IMR-90 (cell line): Measurements from ENCODE around the gene TNK2. TPM values are rescaled to one million over a fixed set of nuclear protein-coding genes. Genes with fewer than 3 reads are reported as not detected.

Experiments used
- ATAC-seq: fragments of 200-7000 bp; cut with Tn5 transposase; 2 replicates; pipeline ENCODE4 v1.9.1; 2020; ENCODE audit warnings: low read depth, mild to moderate bottlenecking, moderate library complexity
- BruUV-seq: library from RNA; stranded (reverse); fragments of 400-500 nt; replicated peaks from 2 replicates; lab custom pipeline; 2021; lab: Mats Ljungman, UMichigan
- CTCF ChIA-PET: fragments of 300-600 bp; formaldehyde crosslinking; extraction: SDS; loops from one replicate; lab custom pipeline; 2021; ENCODE audit warnings: antibody characterized with exemption; lab: Yijun Ruan, JAX
- POLR2A ChIA-PET: fragments of 300-600 bp; sonication (Branson Sonifier 250); formaldehyde crosslinking; loops from one replicate; lab custom pipeline; 2022; ENCODE audit warnings: antibody characterized with exemption; ENCODE audit not compliant: unreplicated experiment; lab: Charles Lee
- DNase-seq: peaks from one replicate; pipeline ENCODE4 v3.0.0; 2013
- H2AFZ ChIP-seq: replicated peaks from 2 replicates; pipeline ENCODE3; 2013; ENCODE audit warnings: low read length, mild to moderate bottlenecking; ENCODE audit not compliant: poor library complexity
- H2AK5ac ChIP-seq: 2 replicates; pipeline ENCODE4 v1.6.1; 2013; ENCODE audit warnings: low read depth, low read length, inconsistent platforms
- H2AK9ac ChIP-seq: replicated peaks from 2 replicates; pipeline ENCODE3; 2013; ENCODE audit warnings: mild to moderate bottlenecking, low read depth, low read length, moderate library complexity; ENCODE audit not compliant: poor library complexity
- H2BK120ac ChIP-seq: 2 replicates; pipeline ENCODE4 v1.6.1; 2013; ENCODE audit warnings: low read depth, low read length, inconsistent platforms
- H2BK15ac ChIP-seq: 3 replicates; pipeline ENCODE4 v1.6.1; 2013; ENCODE audit warnings: low read depth, low read length, inconsistent platforms
- H2BK20ac ChIP-seq: 2 replicates; pipeline ENCODE4 v1.6.1; 2013; ENCODE audit warnings: low read depth, mild to moderate bottlenecking, inconsistent platforms, low read length, moderate library complexity
- H2BK5ac ChIP-seq: 2 replicates; pipeline ENCODE4 v1.6.1; 2013; ENCODE audit warnings: mild to moderate bottlenecking, low read depth, low read length, inconsistent platforms; ENCODE audit not compliant: poor library complexity, severe bottlenecking
- H3K14ac ChIP-seq: replicated peaks from 2 replicates; pipeline ENCODE4 v1.6.1; 2013; ENCODE audit warnings: low read depth, low read length, inconsistent platforms
- H3K18ac ChIP-seq: 2 replicates; pipeline ENCODE4 v1.6.1; 2013; ENCODE audit warnings: low read depth, low read length, control low read depth
- H3K23ac ChIP-seq: 2 replicates; pipeline ENCODE4 v1.6.1; 2013; ENCODE audit warnings: low read depth, low read length, inconsistent platforms
- H3K27ac ChIP-seq: 2 replicates; pipeline ENCODE4 v1.5.1; 2013; ENCODE audit warnings: mild to moderate bottlenecking, control low read depth, low read length; ENCODE audit not compliant: insufficient read depth
- H3K27me3 ChIP-seq: 2 replicates; pipeline ENCODE4 v1.6.1; 2013; ENCODE audit warnings: low read length; ENCODE audit not compliant: control insufficient read depth, insufficient read depth
- H3K36me3 ChIP-seq: 2 replicates; pipeline ENCODE4 v1.6.1; 2013; ENCODE audit warnings: low read length, mixed read lengths; ENCODE audit not compliant: control insufficient read depth, insufficient read depth
- H3K4ac ChIP-seq: 2 replicates; pipeline ENCODE4 v1.6.1; 2013; ENCODE audit warnings: low read depth, low read length, inconsistent platforms
- H3K4me1 ChIP-seq: 2 replicates; pipeline ENCODE4 v1.6.1; 2013; ENCODE audit warnings: low read length, mixed read lengths; ENCODE audit not compliant: control insufficient read depth, insufficient read depth
- H3K4me2 ChIP-seq: 2 replicates; pipeline ENCODE4 v1.6.1; 2013; ENCODE audit warnings: low read depth, mild to moderate bottlenecking, control low read depth, low read length, moderate library complexity
- H3K4me3 ChIP-seq: 2 replicates; pipeline ENCODE4 v1.5.1; 2013; ENCODE audit warnings: low read depth, mild to moderate bottlenecking, control low read depth, low read length, moderate library complexity; ENCODE audit not compliant: insufficient read depth
- H3K56ac ChIP-seq: 2 replicates; pipeline ENCODE4 v1.6.1; 2013; ENCODE audit warnings: low read length, inconsistent platforms; ENCODE audit not compliant: insufficient read depth; ENCODE audit errors: extremely low read depth
- H3K79me1 ChIP-seq, 2 experiments: 2 replicates each; pipeline ENCODE4 v1.6.1; 2013; ENCODE audit warnings: low read length in 2 of 2, inconsistent platforms in 1 of 2, low read depth in 1 of 2
- H3K9ac ChIP-seq: 2 replicates; pipeline ENCODE4 v1.6.1; 2013; ENCODE audit warnings: low read depth, low read length, control low read depth
- H3K9me1 ChIP-seq: 2 replicates; pipeline ENCODE4 v1.6.1; 2013; ENCODE audit warnings: low read length, inconsistent platforms; ENCODE audit not compliant: insufficient read depth
- H3K9me3 ChIP-seq: 2 replicates; pipeline ENCODE4 v1.6.1; 2013; ENCODE audit warnings: low read length; ENCODE audit not compliant: control insufficient read depth, insufficient read depth
- H4K20me1 ChIP-seq: 2 replicates; pipeline ENCODE4 v1.6.1; 2013; ENCODE audit warnings: low read length, inconsistent platforms; ENCODE audit not compliant: insufficient read depth
- H4K5ac ChIP-seq: 2 replicates; pipeline ENCODE4 v1.6.1; 2013; ENCODE audit warnings: mild to moderate bottlenecking, low read depth, low read length, control low read depth
- H4K8ac ChIP-seq, 2 experiments: 2 replicates each; pipeline ENCODE4 v1.6.1; 2013; ENCODE audit warnings: low read depth in 2 of 2, low read length in 2 of 2, control low read depth in 1 of 2, inconsistent platforms in 1 of 2
- H4K91ac ChIP-seq: 2 replicates; pipeline ENCODE4 v1.6.1; 2013; ENCODE audit warnings: low read depth, low read length, inconsistent platforms; ENCODE audit not compliant: insufficient read depth
- BHLHE40 ChIP-seq: fragments of 150-350 bp; IDR thresholded peaks from 2 replicates; pipeline ENCODE4 v1.6.1; 2016; ENCODE audit warnings: mild to moderate bottlenecking, low read depth, low read length
- CEBPB ChIP-seq: IDR thresholded peaks from 2 replicates; pipeline ENCODE4 v1.6.1; 2012; ENCODE audit warnings: low read depth, low read length, improper control_type of control experiment
- CHD1 ChIP-seq: IDR thresholded peaks from 2 replicates; pipeline ENCODE4 v1.6.1; 2012; ENCODE audit warnings: low read depth, low read length, improper control_type of control experiment
- FOS ChIP-seq: fragments of 150-350 bp; IDR thresholded peaks from 2 replicates; pipeline ENCODE4 v1.6.1; 2016; ENCODE audit warnings: low read depth, low read length
- MAFK ChIP-seq: IDR thresholded peaks from 2 replicates; pipeline ENCODE4 v1.6.1; 2012; ENCODE audit warnings: low read depth, low read length, improper control_type of control experiment
- MAZ ChIP-seq: IDR thresholded peaks from 2 replicates; pipeline ENCODE4 v1.6.1; 2012; ENCODE audit warnings: low read depth, mild to moderate bottlenecking, low read length, improper control_type of control experiment, moderate library complexity, borderline replicate concordance
- MXI1 ChIP-seq: IDR thresholded peaks from 2 replicates; pipeline ENCODE4 v1.6.1; 2012; ENCODE audit warnings: low read depth, mild to moderate bottlenecking, low read length, moderate library complexity, borderline replicate concordance
- NFE2L2 ChIP-seq: fragments of 150-350 bp; IDR thresholded peaks from 2 replicates; pipeline ENCODE4 v1.6.1; 2016; ENCODE audit warnings: low read depth, mild to moderate bottlenecking, low read length
- POLR2A ChIP-seq: IDR thresholded peaks from 2 replicates; pipeline ENCODE4 v1.6.1; 2012; ENCODE audit warnings: mild to moderate bottlenecking, low read depth, low read length
- RCOR1 ChIP-seq: IDR thresholded peaks from 2 replicates; pipeline ENCODE4 v1.6.1; 2012; ENCODE audit warnings: mild to moderate bottlenecking, low read length, improper control_type of control experiment; ENCODE audit not compliant: insufficient replicate concordance
- RFX5 ChIP-seq: IDR thresholded peaks from 2 replicates; pipeline ENCODE4 v1.8.0; 2012; ENCODE audit warnings: low read depth, mild to moderate bottlenecking, low read length, moderate library complexity
- SMC3 ChIP-seq: fragments of 150-350 bp; IDR thresholded peaks from 2 replicates; pipeline ENCODE4 v1.6.1; 2016; ENCODE audit warnings: low read depth, mild to moderate bottlenecking, antibody characterized with exemption, low read length, moderate library complexity
- WGBS, 2 experiments: methylation state at CpG; one replicate each; pipeline versions ENCODE4 v1.1.5 to v1.1.7; 2013; ENCODE audit warnings: missing lambda C conversion rate in 2 of 2; ENCODE audit not compliant: insufficient read length in 1 of 2; ENCODE audit errors: extremely low coverage in 2 of 2; 5-methylcytosine and 5-hydroxymethylcytosine counted together
- dilution Hi-C: fragments of 300-500 bp; cut with HindIII; formaldehyde crosslinking; loops from one replicate; pipeline ENCODE4 v1.14.3; 2018; ENCODE audit warnings: low sequenced_read_pairs; ENCODE audit not compliant: unreplicated experiment
- in situ Hi-C: fragments of 300-500 bp; cut with MboI; formaldehyde crosslinking; loops from 3 replicates; pipeline ENCODE4 v1.14.3; 2019; ENCODE audit warnings: low sequenced_read_pairs, inconsistent platforms, mixed read lengths
- intact Hi-C: fragments of 100-400 bp; cut with micrococcal nuclease; formaldehyde crosslinking; loops from 2 replicates; pipeline ENCODE4 v1.10.0; 2022
- polyA plus RNA-seq, 3 experiments: library from polyadenylated mRNA; depleted of rRNA; stranded (reverse); fragments of >200 nt; gene quantifications; 2 replicates each; pipeline ENCODE4 v1.2.3, GENCODE V29; 2012; ENCODE audit warnings: low replicate concordance in 1 of 3
- total RNA-seq: library from RNA; depleted of rRNA; stranded (reverse); fragments of >200 nt; gene quantifications from 2 replicates; pipeline ENCODE4 v1.2.3, GENCODE V29; 2012
- TF ChIP-seq, protein P1 (sequence below): fragments of 150-350 bp; IDR thresholded peaks from 2 replicates; pipeline ENCODE4 v1.6.1; 2017; ENCODE audit warnings: mild to moderate bottlenecking, antibody characterized with exemption, low read length, low read depth
- TF ChIP-seq, protein P2 (sequence below): fragments of 150-350 bp; IDR thresholded peaks from 2 replicates; pipeline ENCODE4 v1.6.1; 2016; ENCODE audit warnings: low read depth, mild to moderate bottlenecking, low read length, moderate library complexity, borderline replicate concordance

The TNK2 gene
- total and polyA plus RNA-seq, 2 of the 4 experiments (the other 2 are of a cell fraction) = 2.2 to 13.8 TPM

DNA sequence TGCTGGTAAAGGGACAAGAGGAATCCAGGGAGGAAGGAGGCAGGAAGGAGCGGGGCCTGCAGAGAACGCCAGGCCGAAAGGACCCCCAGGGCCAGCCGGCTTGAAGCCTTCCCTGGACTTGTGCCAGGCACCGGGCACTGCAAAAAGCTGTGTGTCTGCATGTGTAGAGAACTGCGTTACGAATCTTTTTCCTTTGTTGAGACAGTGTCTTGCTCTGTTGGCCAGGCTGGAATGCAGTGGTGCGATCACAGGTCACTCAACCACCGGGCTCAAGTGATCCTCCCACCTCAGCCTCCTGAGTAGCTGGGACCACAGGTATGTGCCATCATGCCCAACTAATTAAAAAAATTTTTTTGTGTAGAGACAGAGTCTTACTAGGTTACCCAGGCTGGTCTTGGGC is 79.6 kb downstream of the TNK2 start:
- Histone ChIP-seq H3K36me3 (no peaks in the 10 kb centered on the region), H3K23ac (no peak overlapping the region), H2AK9ac (no peak overlapping the region), H4K20me1 (no peaks in the 10 kb centered on the region), H3K79me1 (no peaks in the 10 kb centered on the region), H4K91ac (no peak overlapping the region), H3K9me3 (no peaks in the 10 kb centered on the region), H3K27me3 (peaks cover 27% of the 10 kb centered on the region), H3K9me1 (no peaks in the 10 kb centered on the region), H3K4ac (no peak overlapping the region), H2AFZ (no peak overlapping the region), H4K8ac (no peak overlapping the region), H3K14ac (no peak overlapping the region), H2BK15ac (no peak overlapping the region), H3K27ac (no peak overlapping the region), H4K5ac (no peak overlapping the region), H2BK5ac (no peak overlapping the region), H3K4me3 (no peak overlapping the region), H3K4me2 (no peak overlapping the region), H3K18ac (no peak overlapping the region), H3K56ac (no peak overlapping the region), H2BK20ac (no peak overlapping the region), H3K9ac (no peak overlapping the region), H2AK5ac (no peak overlapping the region), H3K4me1 (no peaks in the 10 kb centered on the region), H2BK120ac (no peak overlapping the region)
- intact Hi-C loops (no loop called here), in situ Hi-C loops (no loop called here), dilution Hi-C loops (no loop called here)
- CTCF ChIA-PET = no interaction called here
- ATAC-seq = no peak
- POLR2A ChIA-PET = no interaction called here
- no CpG with 5 or more reads among the region's 9 CpGs for WGBS, 2 experiments
- BruUV-seq = no TSS peak
- no peak for TF ChIP-seq POLR2A
- no peak for TF ChIP-seq NFE2L2
- TF ChIP-seq SMC3 = no peak
- TF ChIP-seq CHD1 = no peak
- TF ChIP-seq FOS = no peak
- TF ChIP-seq, protein P1, sequence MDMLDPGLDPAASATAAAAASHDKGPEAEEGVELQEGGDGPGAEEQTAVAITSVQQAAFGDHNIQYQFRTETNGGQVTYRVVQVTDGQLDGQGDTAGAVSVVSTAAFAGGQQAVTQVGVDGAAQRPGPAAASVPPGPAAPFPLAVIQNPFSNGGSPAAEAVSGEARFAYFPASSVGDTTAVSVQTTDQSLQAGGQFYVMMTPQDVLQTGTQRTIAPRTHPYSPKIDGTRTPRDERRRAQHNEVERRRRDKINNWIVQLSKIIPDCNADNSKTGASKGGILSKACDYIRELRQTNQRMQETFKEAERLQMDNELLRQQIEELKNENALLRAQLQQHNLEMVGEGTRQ = no peak
- TF ChIP-seq MAFK = no peak
- TF ChIP-seq, protein P2, sequence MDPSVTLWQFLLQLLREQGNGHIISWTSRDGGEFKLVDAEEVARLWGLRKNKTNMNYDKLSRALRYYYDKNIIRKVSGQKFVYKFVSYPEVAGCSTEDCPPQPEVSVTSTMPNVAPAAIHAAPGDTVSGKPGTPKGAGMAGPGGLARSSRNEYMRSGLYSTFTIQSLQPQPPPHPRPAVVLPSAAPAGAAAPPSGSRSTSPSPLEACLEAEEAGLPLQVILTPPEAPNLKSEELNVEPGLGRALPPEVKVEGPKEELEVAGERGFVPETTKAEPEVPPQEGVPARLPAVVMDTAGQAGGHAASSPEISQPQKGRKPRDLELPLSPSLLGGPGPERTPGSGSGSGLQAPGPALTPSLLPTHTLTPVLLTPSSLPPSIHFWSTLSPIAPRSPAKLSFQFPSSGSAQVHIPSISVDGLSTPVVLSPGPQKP = no peak
- no peak for TF ChIP-seq RFX5
- TF ChIP-seq MXI1 = no peak
- TF ChIP-seq RCOR1 = no peak
- TF ChIP-seq BHLHE40 = no peak
- TF ChIP-seq CEBPB = no peak
- TF ChIP-seq MAZ = no peak
- no peak for DNase-seq
